ENCODE results near the gene GLE1. TPM values are rescaled to one million over a fixed set of nuclear protein-coding genes. Genes with fewer than 3 reads are reported as not detected.

GLE1 gene
- polyA plus RNA-seq (2013, experiment 1 of 4): 23.6 TPM
- polyA plus RNA-seq (2013, experiment 2 of 4): 21.9 TPM
- 15.9 TPM for polyA plus RNA-seq (2013, experiment 3 of 4)
- polyA plus RNA-seq (2013, experiment 4 of 4): 17.1 TPM

GRCh38 chr9:128504485-128505413 lies at the start of gene GLE1:
Gene GLE1 (plus strand): TSS chr9:128504719. CDS start chr9:128504806, 87 bp downstream.
- no peak within 1 kb of the TSS for H3K27ac ChIP-seq (ENCODE audit: insufficient read depth, low read depth, low read length, poor library complexity, severe bottlenecking)
- H3K9me3 ChIP-seq (ENCODE audit: control insufficient read depth, low read length): no peaks in the 10 kb centered on the region
- 1% methylated on average over 64 of the region's 64 CpGs for WGBS, 2 experiments
- no peaks in the 10 kb centered on the region for H3K36me3 ChIP-seq (ENCODE audit: control insufficient read depth, insufficient read depth, low read length)
- H3K27me3 ChIP-seq (ENCODE audit: control insufficient read depth, insufficient read depth, low read length, poor library complexity, severe bottlenecking): no peaks in the 10 kb centered on the region
- H3K4me3 ChIP-seq (ENCODE audit: insufficient read depth, low read depth, low read length): peak within 1 kb of the TSS; percentile 99
- peaks cover 5% of the 10 kb centered on the region for H3K4me1 ChIP-seq (ENCODE audit: control insufficient read depth, insufficient read depth, low read length)

GRCh38 chr9:128454991-128455390 lies 49.5 kb upstream of the GLE1 start:
- Histone ChIP-seq H3K27me3 (ENCODE audit: control insufficient read depth, insufficient read depth, low read length, poor library complexity, severe bottlenecking) (peaks cover 42% of the 10 kb centered on the region), H3K36me3 (ENCODE audit: control insufficient read depth, insufficient read depth, low read length) (peaks cover 2% of the 10 kb centered on the region), H3K4me1 (ENCODE audit: control insufficient read depth, insufficient read depth, low read length) (peaks cover 5% of the 10 kb centered on the region), H3K9me3 (ENCODE audit: control insufficient read depth, low read length) (no peaks in the 10 kb centered on the region), H3K27ac (ENCODE audit: insufficient read depth, low read depth, low read length, poor library complexity, severe bottlenecking) (no peak overlapping the region), H3K4me3 (ENCODE audit: insufficient read depth, low read depth, low read length) (no peak overlapping the region)
- 93% methylated on average over 14 of the region's 14 CpGs for WGBS, 2 experiments

- H3K9me3 ChIP-seq (ENCODE audit: control insufficient read depth, low read length): no peaks in the 10 kb centered on the region
- H3K4me3 ChIP-seq (ENCODE audit: insufficient read depth, low read depth, low read length): peak within 1 kb of the TSS; percentile 85
- WGBS, 2 experiments: 0% methylated on average over 82 of the region's 82 CpGs
- peak within 1 kb of the TSS; percentile 60 for H3K27ac ChIP-seq (ENCODE audit: insufficient read depth, low read depth, low read length, poor library complexity, severe bottlenecking)
- H3K27me3 ChIP-seq (ENCODE audit: control insufficient read depth, insufficient read depth, low read length, poor library complexity, severe bottlenecking): peaks cover 39% of the 10 kb centered on the region
- peaks cover 5% of the 10 kb centered on the region for H3K4me1 ChIP-seq (ENCODE audit: control insufficient read depth, insufficient read depth, low read length)
- peaks cover 13% of the 10 kb centered on the region for H3K36me3 ChIP-seq (ENCODE audit: control insufficient read depth, insufficient read depth, low read length)
Measured at GRCh38 chr9:128455849-128456612, 48.5 kb upstream of the GLE1 start, which contains the start of gene ODF2. Gene ODF2 (plus strand): TSS chr9:128456006. CDS start chr9:128456092, 86 bp downstream.

- 0% methylated on average over 48 of the region's 48 CpGs for WGBS, 2 experiments
Measured at GRCh38 chr9:128456613-128457061, 47.9 kb upstream of the GLE1 start.

GRCh38 chr9:128457207-128457606 lies 47.3 kb upstream of the GLE1 start:
- H3K36me3 ChIP-seq (ENCODE audit: control insufficient read depth, insufficient read depth, low read length): peaks cover 16% of the 10 kb centered on the region
- H3K27ac ChIP-seq (ENCODE audit: insufficient read depth, low read depth, low read length, poor library complexity, severe bottlenecking): no peak overlapping the region
- H3K9me3 ChIP-seq (ENCODE audit: control insufficient read depth, low read length): no peaks in the 10 kb centered on the region
- WGBS, 2 experiments: 21 to 22% methylated on average over 14 of the region's 14 CpGs
- peaks cover 30% of the 10 kb centered on the region for H3K27me3 ChIP-seq (ENCODE audit: control insufficient read depth, insufficient read depth, low read length, poor library complexity, severe bottlenecking)
- H3K4me1 ChIP-seq (ENCODE audit: control insufficient read depth, insufficient read depth, low read length): peaks cover 5% of the 10 kb centered on the region
- peak overlapping the region; percentile 85 for H3K4me3 ChIP-seq (ENCODE audit: insufficient read depth, low read depth, low read length)

More at GRCh38 chr9:128456613-128457061, 47.9 kb upstream of the GLE1 start:
- H3K27ac ChIP-seq (ENCODE audit: insufficient read depth, low read depth, low read length, poor library complexity, severe bottlenecking): peak overlapping the region; percentile 60
- peaks cover 16% of the 10 kb centered on the region for H3K36me3 ChIP-seq (ENCODE audit: control insufficient read depth, insufficient read depth, low read length)
- H3K4me3 ChIP-seq (ENCODE audit: insufficient read depth, low read depth, low read length): peak overlapping the region; percentile 85
- H3K27me3 ChIP-seq (ENCODE audit: control insufficient read depth, insufficient read depth, low read length, poor library complexity, severe bottlenecking): peaks cover 35% of the 10 kb centered on the region
- peaks cover 5% of the 10 kb centered on the region for H3K4me1 ChIP-seq (ENCODE audit: control insufficient read depth, insufficient read depth, low read length)
- H3K9me3 ChIP-seq (ENCODE audit: control insufficient read depth, low read length): no peaks in the 10 kb centered on the region

GRCh38 chr9:128459011-128459410 lies 45.5 kb upstream of the GLE1 start:
- peaks cover 28% of the 10 kb centered on the region for H3K27me3 ChIP-seq (ENCODE audit: control insufficient read depth, insufficient read depth, low read length, poor library complexity, severe bottlenecking)
- 98 to 99% methylated on average over 3 of the region's 3 CpGs for WGBS, 2 experiments
- no peaks in the 10 kb centered on the region for H3K9me3 ChIP-seq (ENCODE audit: control insufficient read depth, low read length)
- peaks cover 5% of the 10 kb centered on the region for H3K4me1 ChIP-seq (ENCODE audit: control insufficient read depth, insufficient read depth, low read length)
- H3K36me3 ChIP-seq (ENCODE audit: control insufficient read depth, insufficient read depth, low read length): peaks cover 22% of the 10 kb centered on the region
- H3K27ac ChIP-seq (ENCODE audit: insufficient read depth, low read depth, low read length, poor library complexity, severe bottlenecking): no peak overlapping the region
- H3K4me3 ChIP-seq (ENCODE audit: insufficient read depth, low read depth, low read length): no peak overlapping the region

- no peaks in the 10 kb centered on the region for H3K9me3 ChIP-seq (ENCODE audit: control insufficient read depth, low read length)
- 95% methylated on average over 7 of the region's 7 CpGs for WGBS, 2 experiments
- no peak overlapping the region for H3K27ac ChIP-seq (ENCODE audit: insufficient read depth, low read depth, low read length, poor library complexity, severe bottlenecking)
- H3K27me3 ChIP-seq (ENCODE audit: control insufficient read depth, insufficient read depth, low read length, poor library complexity, severe bottlenecking): no peaks in the 10 kb centered on the region
- H3K4me1 ChIP-seq (ENCODE audit: control insufficient read depth, insufficient read depth, low read length): no peaks in the 10 kb centered on the region
- H3K4me3 ChIP-seq (ENCODE audit: insufficient read depth, low read depth, low read length): no peak overlapping the region
- peaks cover 14% of the 10 kb centered on the region for H3K36me3 ChIP-seq (ENCODE audit: control insufficient read depth, insufficient read depth, low read length)
Measured at GRCh38 chr9:128469070-128469469, 35.4 kb upstream of the GLE1 start.

GRCh38 chr9:128470560-128470959 lies 34.0 kb upstream of the GLE1 start:
- peaks cover 7% of the 10 kb centered on the region for H3K36me3 ChIP-seq (ENCODE audit: control insufficient read depth, insufficient read depth, low read length)
- no peak overlapping the region for H3K27ac ChIP-seq (ENCODE audit: insufficient read depth, low read depth, low read length, poor library complexity, severe bottlenecking)
- 94 to 95% methylated on average over 5 of the region's 5 CpGs for WGBS, 2 experiments
- H3K9me3 ChIP-seq (ENCODE audit: control insufficient read depth, low read length): no peaks in the 10 kb centered on the region
- H3K27me3 ChIP-seq (ENCODE audit: control insufficient read depth, insufficient read depth, low read length, poor library complexity, severe bottlenecking): no peaks in the 10 kb centered on the region
- no peak overlapping the region for H3K4me3 ChIP-seq (ENCODE audit: insufficient read depth, low read depth, low read length)
- no peaks in the 10 kb centered on the region for H3K4me1 ChIP-seq (ENCODE audit: control insufficient read depth, insufficient read depth, low read length)

- Histone ChIP-seq H3K4me1 (ENCODE audit: control insufficient read depth, insufficient read depth, low read length) (no peaks in the 10 kb centered on the region), H3K36me3 (ENCODE audit: control insufficient read depth, insufficient read depth, low read length) (peaks cover 7% of the 10 kb centered on the region)
- 91 to 92% methylated on average over 5 of the region's 5 CpGs for WGBS, 2 experiments
Measured at GRCh38 chr9:128473104-128473503, 31.4 kb upstream of the GLE1 start.

GRCh38 chr9:128475867-128476266 lies 28.7 kb upstream of the GLE1 start:
- Histone ChIP-seq H3K9me3 (ENCODE audit: control insufficient read depth, low read length) (no peaks in the 10 kb centered on the region), H3K27ac (ENCODE audit: insufficient read depth, low read depth, low read length, poor library complexity, severe bottlenecking) (no peak overlapping the region), H3K36me3 (ENCODE audit: control insufficient read depth, insufficient read depth, low read length) (peaks cover 7% of the 10 kb centered on the region), H3K4me3 (ENCODE audit: insufficient read depth, low read depth, low read length) (no peak overlapping the region), H3K4me1 (ENCODE audit: control insufficient read depth, insufficient read depth, low read length) (no peaks in the 10 kb centered on the region), H3K27me3 (ENCODE audit: control insufficient read depth, insufficient read depth, low read length, poor library complexity, severe bottlenecking) (no peaks in the 10 kb centered on the region)
- WGBS, 2 experiments: 90% methylated on average over 7 of the region's 7 CpGs

More at GRCh38 chr9:128473104-128473503, 31.4 kb upstream of the GLE1 start:
- Histone ChIP-seq H3K27me3 (ENCODE audit: control insufficient read depth, insufficient read depth, low read length, poor library complexity, severe bottlenecking) (no peaks in the 10 kb centered on the region), H3K27ac (ENCODE audit: insufficient read depth, low read depth, low read length, poor library complexity, severe bottlenecking) (no peak overlapping the region), H3K4me3 (ENCODE audit: insufficient read depth, low read depth, low read length) (no peak overlapping the region), H3K9me3 (ENCODE audit: control insufficient read depth, low read length) (no peaks in the 10 kb centered on the region)

Measured in ectodermal cell (in vitro differentiated cells).